Measurements from ENCODE around the gene PLEKHB1. TPM values are rescaled to one million over a fixed set of nuclear protein-coding genes. Genes with fewer than 3 reads are reported as not detected.

PLEKHB1 gene
- total RNA-seq, 1 experiment from 2014 or later: 37.1 TPM

DNA sequence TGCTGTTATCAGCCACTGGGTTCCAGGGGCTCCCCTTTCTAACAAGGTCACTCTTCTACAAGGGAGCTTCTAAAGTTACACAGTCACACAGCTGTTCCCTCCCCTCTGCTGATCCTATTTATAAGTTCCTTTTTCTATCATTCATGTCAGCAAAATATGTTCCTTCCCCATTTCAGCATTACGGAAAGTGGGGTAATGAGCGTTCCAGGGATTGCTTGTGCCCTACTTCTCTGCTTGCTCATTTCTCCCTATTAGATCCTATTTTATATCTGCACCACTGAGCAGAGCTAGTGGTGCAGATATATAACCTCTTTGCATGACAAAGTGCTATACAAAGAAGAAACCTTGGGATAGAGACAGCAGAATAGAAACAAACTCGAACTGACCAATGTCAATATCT is 22.7 kb upstream of the PLEKHB1 start:
- H4K5ac ChIP-seq (ENCODE audit: insufficient read length, low read depth, low read length): no peak overlapping the region
- Mint-ChIP-seq H3K27me3 (ENCODE audit: low read depth) (peaks cover 50% of the 10 kb centered on the region), H3K9me3 (no peaks in the 10 kb centered on the region; a peak in 1 of 5 replicates), H3K36me3 (ENCODE audit: insufficient read depth in 1 of 3, low read depth in 3 of 3) (no peaks in the 10 kb centered on the region), H3K27ac (no peak overlapping the region), H3K4me3 (no peak overlapping the region), H3K4me1 (peaks cover 14 to 24% of the 10 kb centered on the region in 2 experiments)
- DNase-seq: no peak
- no peak overlapping the region for H3K56ac ChIP-seq (ENCODE audit: insufficient read length, low read depth, low read length)
- H3K27ac ChIP-seq (ENCODE audit: insufficient read length, low read depth, low read length): no peak overlapping the region
- no peak overlapping the region for H3K4me2 ChIP-seq (ENCODE audit: insufficient read depth, insufficient read length, low read length)
- H3K9me3 ChIP-seq (ENCODE audit: control insufficient read depth, low read depth, low read length): no peaks in the 10 kb centered on the region
- H2BK120ac ChIP-seq (ENCODE audit: low read depth, low read length, poor library complexity, severe bottlenecking): no peak overlapping the region
- no peak overlapping the region for H3K23ac ChIP-seq (ENCODE audit: insufficient read length, low read depth, low read length)
- no peak overlapping the region for H4K8ac ChIP-seq (replicated peaks; ENCODE audit: insufficient read length, low read depth, low read length)
- TF ChIP-seq, protein P1, sequence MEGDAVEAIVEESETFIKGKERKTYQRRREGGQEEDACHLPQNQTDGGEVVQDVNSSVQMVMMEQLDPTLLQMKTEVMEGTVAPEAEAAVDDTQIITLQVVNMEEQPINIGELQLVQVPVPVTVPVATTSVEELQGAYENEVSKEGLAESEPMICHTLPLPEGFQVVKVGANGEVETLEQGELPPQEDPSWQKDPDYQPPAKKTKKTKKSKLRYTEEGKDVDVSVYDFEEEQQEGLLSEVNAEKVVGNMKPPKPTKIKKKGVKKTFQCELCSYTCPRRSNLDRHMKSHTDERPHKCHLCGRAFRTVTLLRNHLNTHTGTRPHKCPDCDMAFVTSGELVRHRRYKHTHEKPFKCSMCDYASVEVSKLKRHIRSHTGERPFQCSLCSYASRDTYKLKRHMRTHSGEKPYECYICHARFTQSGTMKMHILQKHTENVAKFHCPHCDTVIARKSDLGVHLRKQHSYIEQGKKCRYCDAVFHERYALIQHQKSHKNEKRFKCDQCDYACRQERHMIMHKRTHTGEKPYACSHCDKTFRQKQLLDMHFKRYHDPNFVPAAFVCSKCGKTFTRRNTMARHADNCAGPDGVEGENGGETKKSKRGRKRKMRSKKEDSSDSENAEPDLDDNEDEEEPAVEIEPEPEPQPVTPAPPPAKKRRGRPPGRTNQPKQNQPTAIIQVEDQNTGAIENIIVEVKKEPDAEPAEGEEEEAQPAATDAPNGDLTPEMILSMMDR (conservative IDR thresholded peaks at IDR 0.05): no peak
- H2BK5ac ChIP-seq (ENCODE audit: insufficient read length, low read length): no peak overlapping the region
- H2AK5ac ChIP-seq (ENCODE audit: insufficient read length, low read length): no peak overlapping the region
- H3K79me1 ChIP-seq (ENCODE audit: insufficient read depth, low read depth, low read length, poor library complexity, severe bottlenecking): no peaks in the 10 kb centered on the region
- WGBS (ENCODE audit: extremely low coverage, insufficient read length, low lambda C conversion rate): no CpG with 5 or more reads among the region's 3 CpGs
- no peak overlapping the region for H2BK12ac ChIP-seq (ENCODE audit: insufficient read length, low read depth, low read length)
- no peak overlapping the region for H2BK20ac ChIP-seq (ENCODE audit: low read depth, low read length, poor library complexity, severe bottlenecking)
- no peak overlapping the region for H4K91ac ChIP-seq (ENCODE audit: insufficient read length, low read depth, low read length)
- no peaks in the 10 kb centered on the region for H3K23me2 ChIP-seq (ENCODE audit: insufficient read length, low read depth, low read length, poor library complexity, severe bottlenecking)
- no peak overlapping the region for H3K18ac ChIP-seq (ENCODE audit: insufficient read length, low read depth, low read length)
- no peak overlapping the region for H3T11ph ChIP-seq (ENCODE audit: low read length)
- H4K20me1 ChIP-seq (ENCODE audit: control insufficient read depth, insufficient read depth, insufficient read length): no peaks in the 10 kb centered on the region
- H3K4ac ChIP-seq (ENCODE audit: low read depth, low read length): no peak overlapping the region
- H3K27me3 ChIP-seq (ENCODE audit: insufficient read depth, low read length): peaks cover 7% of the 10 kb centered on the region; the same call in 1 of the 2 replicates
- no peak overlapping the region for H2BK15ac ChIP-seq (ENCODE audit: low read depth, low read length)
- no peak overlapping the region for H3K9ac ChIP-seq (ENCODE audit: extremely low read depth, insufficient read length, low read length)
- no peak overlapping the region for H3K14ac ChIP-seq (ENCODE audit: insufficient read depth, low read length)
- H2AFZ ChIP-seq (ENCODE audit: low read length): no peak overlapping the region
- no peaks in the 10 kb centered on the region for H3K79me2 ChIP-seq (ENCODE audit: insufficient read depth, low read length)
- H3K4me1 ChIP-seq (ENCODE audit: insufficient read depth, low read length): peaks cover 3% of the 10 kb centered on the region; the same call in 1 of the 2 replicates

Measured in H9 (cell line).